Muscle of leg (tissue), 11 donors: ENCODE results near the gene PRRX2. TPM values are rescaled to one million over a fixed set of nuclear protein-coding genes. Genes with fewer than 3 reads are reported as not detected.
"Not testable (repeated sequence)": the region's sequence is repeated elsewhere in the genome, so short reads cannot be mapped to it uniquely, and the experiment has no call there.

Experiments
- DNase-seq: peaks from one replicate; pipeline ENCODE4 v3.0.0; 2013
- H3K27ac ChIP-seq: one replicate; pipeline ENCODE4 v1.5.1; 2013; ENCODE audit warnings: mild to moderate bottlenecking, low read length, control low read depth
- H3K27me3 ChIP-seq: one replicate; pipeline ENCODE4 v1.6.1; 2013; ENCODE audit warnings: low read length; ENCODE audit not compliant: control insufficient read depth, insufficient read depth
- H3K36me3 ChIP-seq: one replicate; pipeline ENCODE4 v1.6.1; 2013; ENCODE audit warnings: low read length; ENCODE audit not compliant: control insufficient read depth, insufficient read depth
- H3K4me1 ChIP-seq: one replicate; pipeline ENCODE4 v1.6.1; 2013; ENCODE audit warnings: low read length; ENCODE audit not compliant: control insufficient read depth, insufficient read depth
- H3K4me3 ChIP-seq: one replicate; pipeline ENCODE4 v1.5.1; 2013; ENCODE audit warnings: low read length, control low read depth
- H3K9me3 ChIP-seq: replicated peaks from 2 replicates; pipeline ENCODE4 v1.6.1; 2013; ENCODE audit warnings: low read depth, low read length; ENCODE audit not compliant: control insufficient read depth
- WGBS: methylation state at CpG from one replicate; pipeline ENCODE4 v1.1.5; 2013; ENCODE audit warnings: missing lambda C conversion rate; ENCODE audit not compliant: insufficient coverage; 5-methylcytosine and 5-hydroxymethylcytosine counted together
- polyA plus RNA-seq, 8 donors: library from polyadenylated mRNA; unstranded; fragments of 120-200 nt; gene quantifications; one replicate each; pipeline versions ENCODE4 v1.2.1 to v1.2.3, GENCODE V29; 2013; ENCODE audit warnings: inconsistent platforms in 1 of 8, low replicate concordance in 1 of 8; ENCODE audit not compliant: insufficient read length in 8 of 8, insufficient read depth in 1 of 8
- total RNA-seq: library from RNA; stranded (reverse); fragments of 120-200 nt; gene quantifications from one replicate; pipeline ENCODE4 v1.2.4, GENCODE V29; 2013

Gene PRRX2
- total and polyA plus RNA-seq, 9 donors, result 2.3 to 8.9 (median 4.5) TPM

GRCh38 chr9:129635099-129636065 lies 30.1 kb upstream of the PRRX2 start:
- 90% methylated on average over 30 of the region's 34 CpGs for WGBS
- H3K27ac ChIP-seq, result no peak overlapping the region
- H3K9me3 ChIP-seq, result no peaks in the 10 kb centered on the region
- no peaks in the 10 kb centered on the region for H3K27me3 ChIP-seq
- peaks cover 64% of the 10 kb centered on the region for H3K36me3 ChIP-seq
- H3K4me1 ChIP-seq, result peaks cover 12% of the 10 kb centered on the region
- DNase-seq, result no peak
- no peak overlapping the region for H3K4me3 ChIP-seq

GRCh38 chr9:129636343-129636742 lies 29.1 kb upstream of the PRRX2 start:
- not testable (repeated sequence) for H3K27me3 ChIP-seq, DNase-seq, H3K27ac ChIP-seq, H3K9me3 ChIP-seq, H3K4me3 ChIP-seq
- H3K4me1 ChIP-seq, result peaks cover 16% of the 10 kb centered on the region
- peaks cover 64% of the 10 kb centered on the region for H3K36me3 ChIP-seq
- WGBS, result 82% methylated on average over 4 of the region's 10 CpGs

GRCh38 chr9:129637102-129637501 lies 28.3 kb upstream of the PRRX2 start:
- H3K27me3 ChIP-seq, result no peaks in the 10 kb centered on the region
- no peaks in the 10 kb centered on the region for H3K9me3 ChIP-seq
- H3K4me3 ChIP-seq, result no peak overlapping the region
- no peak for DNase-seq
- H3K36me3 ChIP-seq, result peaks cover 64% of the 10 kb centered on the region
- peaks cover 18% of the 10 kb centered on the region for H3K4me1 ChIP-seq
- no peak overlapping the region for H3K27ac ChIP-seq
- WGBS, result 70% methylated on average over 5 of the region's 9 CpGs

- no peak for DNase-seq
- Histone ChIP-seq H3K4me3 (no peak overlapping the region), H3K27me3 (no peaks in the 10 kb centered on the region), H3K27ac (no peak overlapping the region), H3K36me3 (peaks cover 57% of the 10 kb centered on the region), H3K9me3 (no peaks in the 10 kb centered on the region), H3K4me1 (peaks cover 22% of the 10 kb centered on the region)
- 69% methylated on average over 24 of the region's 29 CpGs for WGBS
These were observed 27.6 kb upstream of the PRRX2 start for GRCh38 chr9:129637673-129638439.

GRCh38 chr9:129639034-129639630 lies 26.3 kb upstream of the PRRX2 start:
- no peak for DNase-seq
- Histone ChIP-seq H3K4me3 (no peak overlapping the region), H3K27ac (no peak overlapping the region), H3K36me3 (peaks cover 44% of the 10 kb centered on the region), H3K9me3 (no peaks in the 10 kb centered on the region), H3K27me3 (no peaks in the 10 kb centered on the region), H3K4me1 (peaks cover 22% of the 10 kb centered on the region)
- 90% methylated on average over 10 of the region's 17 CpGs for WGBS

- H3K9me3 ChIP-seq, result no peaks in the 10 kb centered on the region
- no peaks in the 10 kb centered on the region for H3K27me3 ChIP-seq
- peaks cover 22% of the 10 kb centered on the region for H3K4me1 ChIP-seq
- H3K36me3 ChIP-seq, result peaks cover 39% of the 10 kb centered on the region
- H3K4me3 ChIP-seq, result no peak overlapping the region
- no peak overlapping the region for H3K27ac ChIP-seq
- 81% methylated on average over 6 of the region's 12 CpGs for WGBS
- no peak for DNase-seq
These were observed 25.7 kb upstream of the PRRX2 start for GRCh38 chr9:129639756-129640085.

- H3K9me3 ChIP-seq, result no peaks in the 10 kb centered on the region
- DNase-seq, result no peak
- no peak overlapping the region for H3K4me3 ChIP-seq
- WGBS, result 71% methylated on average over 24 of the region's 25 CpGs
- peaks cover 22% of the 10 kb centered on the region for H3K4me1 ChIP-seq
- no peaks in the 10 kb centered on the region for H3K27me3 ChIP-seq
- peaks cover 34% of the 10 kb centered on the region for H3K36me3 ChIP-seq
- H3K27ac ChIP-seq, result no peak overlapping the region
These were observed 25.2 kb upstream of the PRRX2 start for GRCh38 chr9:129640086-129640870.

- peak overlapping the region; percentile 54 for H3K27ac ChIP-seq
- DNase-seq, result no peak
- 18% methylated on average over 44 of the region's 44 CpGs for WGBS
These were observed 24.3 kb upstream of the PRRX2 start for GRCh38 chr9:129640871-129641749.

More at GRCh38 chr9:129640871-129641749, 24.3 kb upstream of the PRRX2 start:
- H3K27me3 ChIP-seq, result no peaks in the 10 kb centered on the region
- H3K36me3 ChIP-seq, result peaks cover 27% of the 10 kb centered on the region
- peak overlapping the region; percentile 96 for H3K4me3 ChIP-seq
- H3K4me1 ChIP-seq, result peaks cover 22% of the 10 kb centered on the region
- no peaks in the 10 kb centered on the region for H3K9me3 ChIP-seq
